ENCODE measurements around the gene ZNF343. TPM values are rescaled to one million over a fixed set of nuclear protein-coding genes. Genes with fewer than 3 reads are reported as not detected.
A peak's percentile ranks its signal among the peaks of the same experiment; 100 is the strongest.
"Not testable (repeated sequence)": the region's sequence is repeated elsewhere in the genome, so short reads cannot be mapped to it uniquely, and the experiment has no call there.

Gene ZNF343
- total RNA-seq, 1 donor from 2014 or later = 8.6 TPM

DNA sequence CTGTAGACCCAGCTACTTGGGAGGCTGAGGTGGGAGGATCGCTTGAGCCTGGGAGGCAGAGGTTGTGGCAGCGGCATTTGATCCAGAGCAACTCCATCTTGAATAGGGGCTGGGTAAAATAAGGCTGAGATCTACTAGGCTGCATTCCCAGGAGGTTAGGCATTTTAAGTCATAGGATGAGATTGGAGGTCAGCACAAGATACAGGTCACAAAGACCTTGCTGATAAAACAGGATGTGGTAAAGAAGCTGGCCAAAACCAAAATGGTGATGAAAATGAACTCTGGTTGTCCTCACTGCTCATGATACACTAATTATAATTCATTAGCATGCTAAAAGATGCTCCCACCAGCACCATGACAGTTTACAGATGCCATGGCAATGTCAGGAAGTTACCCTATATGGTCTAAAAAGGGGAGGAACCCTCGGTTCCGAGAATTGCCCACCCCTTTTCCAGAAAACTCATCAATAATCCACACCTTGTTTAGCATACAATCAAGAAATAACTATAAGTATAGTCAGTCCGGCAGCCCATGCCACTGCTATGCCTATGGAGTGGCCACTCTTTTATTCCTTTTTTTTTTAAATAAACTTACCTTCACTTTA lies 14.2 kb upstream of the ZNF343 start:
- not testable (repeated sequence) for FAIRE-seq; DNase-seq (ENCODE audit: low spot score in 2 of 2)

DNA sequence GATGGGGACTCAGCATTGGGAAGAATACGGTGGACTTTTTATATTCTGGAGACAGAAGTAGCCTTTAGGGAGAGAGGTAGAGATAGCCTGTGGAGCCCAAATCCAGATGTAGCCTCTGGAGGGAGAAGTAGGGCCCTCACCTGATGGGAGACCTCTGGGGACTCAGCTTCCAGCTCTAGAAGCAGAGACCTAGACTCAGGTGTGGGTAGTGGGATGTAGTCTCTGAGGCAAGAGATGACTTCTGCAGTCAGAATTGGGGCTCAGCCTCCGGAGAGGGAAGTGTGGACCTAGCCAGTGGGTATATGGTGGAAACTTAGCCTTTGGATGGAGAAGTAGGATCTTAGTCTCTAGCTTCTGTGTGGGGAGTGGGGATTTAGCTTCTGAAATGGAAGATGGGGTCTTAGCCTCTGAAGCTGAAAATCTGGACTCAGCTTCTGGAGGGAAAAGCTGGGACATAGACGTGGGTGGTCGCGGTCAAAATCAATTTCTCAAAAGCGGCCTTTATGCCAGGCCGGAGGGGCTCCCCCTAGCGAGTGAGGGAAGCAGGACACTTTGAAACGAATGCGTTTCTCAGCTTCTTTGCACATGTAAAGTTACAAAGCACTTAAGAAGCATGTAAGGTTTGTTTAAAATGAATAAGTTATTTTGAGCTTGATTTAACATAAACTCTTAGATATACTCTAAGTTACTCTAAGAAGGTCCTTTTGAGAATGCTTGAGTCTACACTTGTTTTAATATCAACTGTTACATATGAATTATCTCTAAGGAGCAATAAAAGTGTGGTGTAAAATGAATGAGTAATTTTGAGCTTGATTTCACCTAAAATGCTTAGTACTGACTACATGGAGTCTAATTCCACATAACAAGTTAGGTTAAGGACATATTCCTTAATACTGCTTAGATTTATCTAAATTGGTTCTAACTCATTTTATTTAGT lies 12.9 kb upstream of the ZNF343 start:
- FAIRE-seq = no peak
- DNase-seq (ENCODE audit: low spot score in 2 of 2) = peak in 1 of 2 donors; percentile 34

DNA sequence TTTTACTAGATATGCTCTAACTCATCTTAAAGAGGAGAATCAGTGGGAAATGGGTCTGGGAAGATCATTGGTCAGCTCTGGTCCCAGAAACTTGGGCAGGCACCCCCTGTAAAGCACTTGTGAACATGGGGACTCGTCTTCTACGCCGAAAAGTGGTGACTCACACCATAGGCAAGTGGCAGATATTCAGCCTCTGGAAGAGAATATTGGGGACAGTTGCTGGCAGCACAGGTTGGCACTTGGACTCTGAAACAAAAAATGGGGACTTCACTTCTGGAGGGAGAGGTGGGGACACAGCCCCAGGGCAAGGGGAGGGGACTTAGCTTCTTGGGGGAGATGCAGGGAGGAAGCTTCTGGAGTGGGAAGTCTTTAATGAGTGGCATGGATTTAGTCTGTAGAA lies 11.9 kb upstream of the ZNF343 start:
- DNase-seq (ENCODE audit: low spot score in 2 of 2) (no peak), FAIRE-seq (no peak)

DNA sequence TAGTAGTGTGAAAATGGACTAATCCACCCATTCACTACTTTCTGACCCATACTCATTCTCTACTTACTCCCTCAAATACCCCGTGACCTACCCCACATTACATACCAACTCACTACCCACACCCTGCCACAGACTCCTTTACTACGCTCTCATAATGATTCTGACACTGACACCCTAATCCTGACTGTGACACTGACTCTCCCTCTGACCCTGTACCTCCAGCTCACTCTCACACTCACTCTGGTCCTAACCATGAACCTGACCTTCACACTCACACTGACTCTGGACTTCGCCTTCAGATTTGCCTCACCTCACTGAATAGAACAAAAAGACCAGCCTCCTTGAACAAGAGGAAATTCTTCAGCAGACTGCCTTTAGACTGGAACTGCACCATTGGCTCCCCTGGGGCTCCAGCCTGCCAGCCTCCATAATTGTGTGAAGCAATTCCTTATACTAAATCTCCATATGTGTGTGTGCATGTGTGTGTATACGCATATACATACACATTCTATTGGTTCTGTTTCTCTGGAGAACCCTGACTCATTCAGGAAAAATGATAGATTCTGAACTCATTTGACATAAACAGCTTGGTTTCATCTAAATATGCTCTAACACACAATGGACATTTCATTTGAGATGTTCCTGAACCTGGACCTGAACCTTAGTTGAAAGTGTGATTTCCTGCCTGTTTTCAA lies 10.5 kb upstream of the ZNF343 start:
- FAIRE-seq (no peak), DNase-seq (ENCODE audit: low spot score in 2 of 2) (no peak)

DNA sequence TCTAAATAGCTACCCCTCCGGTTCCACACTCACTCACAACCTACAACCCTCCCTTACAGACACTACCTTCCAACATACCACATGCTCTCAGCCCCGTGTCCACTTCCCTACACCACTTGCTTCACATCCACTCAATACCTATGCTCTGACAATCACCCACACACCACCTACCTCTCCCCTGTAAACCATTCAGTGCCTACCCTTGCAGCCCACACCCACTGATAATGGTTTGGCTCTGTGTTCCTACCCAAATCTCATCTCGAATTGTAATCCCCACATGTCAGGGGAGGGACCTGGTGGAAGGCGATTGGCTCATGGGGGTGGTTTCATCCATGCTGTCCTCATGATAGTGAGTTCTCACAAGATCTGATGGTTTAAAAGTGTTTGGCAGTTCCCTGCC lies 9.8 kb upstream of the ZNF343 start:
- DNase-seq (ENCODE audit: low spot score in 2 of 2) = no peak
- no peak for FAIRE-seq

DNA sequence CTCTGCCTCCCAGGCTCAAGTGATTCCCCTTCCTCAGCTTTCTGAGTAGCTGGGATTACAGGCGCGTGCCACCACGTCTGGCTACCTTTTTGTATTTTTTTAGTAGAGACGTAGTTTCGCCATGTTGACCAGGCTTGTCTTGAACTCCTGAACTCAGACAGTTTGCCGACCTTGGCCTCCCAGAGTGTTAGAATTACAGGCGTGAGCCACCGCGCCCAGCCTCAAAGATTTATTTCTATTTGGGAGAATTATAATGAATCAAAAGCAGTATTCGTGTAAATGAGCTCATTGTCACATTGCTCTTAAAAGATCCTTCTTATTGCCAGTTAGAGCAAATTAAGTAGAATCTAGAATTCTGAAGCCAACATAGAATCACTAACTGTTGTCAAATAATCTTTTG lies 9.4 kb upstream of the ZNF343 start:
- FAIRE-seq = no peak
- no peak for DNase-seq (ENCODE audit: low spot score in 2 of 2)

DNA sequence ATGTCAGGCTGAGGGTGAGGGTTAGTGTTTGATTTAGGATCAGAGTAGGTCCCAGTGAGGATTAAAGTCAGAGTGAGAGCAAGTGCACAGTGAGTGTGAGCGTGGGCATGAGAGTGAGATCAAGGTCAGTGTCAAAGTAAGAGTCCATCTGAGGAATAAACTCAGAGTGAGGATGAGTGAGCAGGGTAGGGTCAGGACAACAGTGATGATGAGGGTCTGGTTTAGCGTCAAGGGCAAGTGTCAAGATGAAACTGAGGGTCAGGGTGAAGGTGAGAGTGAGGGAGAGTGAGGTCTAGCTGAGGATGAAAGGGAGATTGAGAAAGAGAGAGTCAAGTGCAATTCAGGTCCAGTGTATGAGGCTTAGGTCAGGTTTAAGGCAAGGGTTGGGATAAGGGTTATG lies 7.7 kb upstream of the ZNF343 start:
- FAIRE-seq (no peak), DNase-seq (ENCODE audit: low spot score in 2 of 2) (no peak)

DNA sequence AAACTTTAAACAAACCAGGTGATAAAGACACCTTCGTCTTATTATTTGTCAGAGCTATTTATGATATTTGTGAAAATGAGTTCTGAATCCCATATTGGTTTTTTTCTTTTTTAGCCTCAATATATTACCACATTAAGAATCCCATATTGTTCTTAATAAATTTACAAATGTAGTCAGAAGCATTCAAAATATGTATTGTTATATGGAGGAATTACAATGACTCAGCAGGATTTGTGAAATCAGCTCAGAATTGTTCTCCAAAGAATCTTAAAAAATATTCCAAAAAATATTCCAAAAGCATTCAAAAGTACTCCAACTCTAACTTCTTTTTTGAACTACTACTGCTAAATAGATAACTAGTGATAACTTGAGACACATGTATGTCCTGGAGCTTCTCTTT lies 6.5 kb upstream of the ZNF343 start:
- DNase-seq (ENCODE audit: low spot score in 2 of 2) (no peak), FAIRE-seq (no peak)

DNA sequence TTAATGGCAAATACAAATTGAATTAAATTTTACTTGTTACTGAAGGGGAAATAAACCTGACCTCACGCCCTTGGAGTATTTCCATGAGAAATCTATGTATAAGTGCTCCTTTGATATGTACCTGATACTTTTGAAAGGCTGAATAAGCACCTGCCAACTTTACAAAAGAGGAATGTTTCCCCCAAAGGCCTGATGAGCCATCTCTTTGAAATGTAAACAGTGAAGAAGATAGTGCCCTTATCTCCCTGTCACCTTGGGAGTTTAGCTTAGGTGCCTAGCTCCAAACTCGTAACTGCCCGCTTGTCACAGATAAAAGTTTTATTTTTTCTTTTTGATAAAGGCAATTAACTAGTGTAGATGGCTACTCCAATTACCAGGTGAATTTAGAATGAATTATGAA lies 1.1 kb upstream of the ZNF343 start:
- FAIRE-seq (no peak), DNase-seq (ENCODE audit: low spot score in 2 of 2) (no peak)

DNA sequence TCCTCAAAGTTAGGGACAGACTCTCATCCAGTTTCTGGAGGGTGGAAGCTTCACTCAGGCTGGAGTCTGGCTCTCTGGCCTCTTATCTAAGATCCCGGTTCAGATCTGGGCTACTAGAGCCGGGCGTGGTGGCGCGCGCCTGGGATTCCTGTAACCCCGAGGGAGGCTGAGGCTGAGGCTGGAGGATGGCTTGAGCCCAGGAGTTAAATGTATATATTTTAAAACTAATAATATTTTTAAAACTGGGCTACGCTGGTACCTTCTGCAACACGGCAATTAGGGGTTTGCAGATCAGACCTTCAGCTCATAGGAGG lies 710 bp upstream of the ZNF343 start:
- FAIRE-seq (no peak), DNase-seq (ENCODE audit: low spot score in 2 of 2) (no peak)

DNA sequence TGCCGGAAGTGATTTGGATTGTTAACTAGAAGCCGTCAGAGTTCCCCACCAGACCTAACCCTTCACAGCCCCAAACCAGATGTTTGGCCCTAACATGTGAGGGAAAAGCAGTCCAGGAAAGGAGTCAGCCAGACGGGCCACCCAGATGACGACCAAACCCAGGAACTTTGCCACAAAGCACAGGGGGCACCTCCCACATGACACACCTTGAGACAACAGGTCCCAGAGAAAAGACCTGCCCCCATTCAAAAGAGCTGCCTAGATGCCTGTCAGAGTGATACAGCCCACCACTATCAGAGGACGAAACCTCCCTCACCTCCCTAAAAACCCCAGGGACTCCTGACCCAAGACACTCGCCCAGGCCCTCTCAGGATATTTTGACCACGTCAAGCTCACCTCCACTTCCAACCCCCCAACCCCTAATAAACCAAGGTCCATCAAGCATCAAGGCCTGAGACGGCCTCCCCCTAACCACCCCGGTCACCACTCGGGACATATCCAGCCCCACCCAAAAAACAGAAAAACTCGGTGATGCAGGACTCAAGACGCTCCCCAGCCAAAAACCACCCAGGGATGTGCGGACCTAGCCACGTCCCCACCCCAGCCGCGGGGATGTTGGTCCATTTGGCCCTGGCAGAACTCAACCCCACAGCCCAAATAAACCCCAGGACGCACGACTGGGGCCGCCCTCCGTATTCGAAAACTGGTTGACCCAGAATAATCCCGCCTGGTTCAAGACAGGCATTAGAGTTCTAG lies 662 bp downstream of the ZNF343 start:
- DNase-seq (ENCODE audit: low spot score in 2 of 2) = peak in 1 of 2 donors; percentile 32

DNA sequence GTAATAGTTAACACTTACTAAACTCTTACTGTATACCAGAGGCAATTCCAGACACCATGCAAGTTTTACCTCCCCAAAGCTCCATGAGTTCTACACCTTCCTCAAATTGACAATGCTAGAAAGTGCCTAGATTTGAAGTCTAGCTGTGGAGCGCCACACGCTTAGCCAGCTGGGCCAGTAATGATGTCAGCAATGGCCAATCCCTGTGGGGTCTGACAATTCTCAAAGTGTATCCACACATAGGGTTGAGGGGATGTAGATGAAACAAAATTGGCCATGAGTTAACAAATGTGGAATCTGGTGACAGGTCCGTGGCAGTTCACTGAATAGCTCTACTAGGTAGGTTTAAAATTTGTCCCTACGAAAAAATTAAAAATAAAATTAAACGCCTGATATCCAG lies 1.3 kb downstream of the ZNF343 start:
- FAIRE-seq (no peak), DNase-seq (ENCODE audit: low spot score in 2 of 2) (no peak)

More for the DNA sequence above, 662 bp downstream of the ZNF343 start:
- FAIRE-seq = no peak

DNA sequence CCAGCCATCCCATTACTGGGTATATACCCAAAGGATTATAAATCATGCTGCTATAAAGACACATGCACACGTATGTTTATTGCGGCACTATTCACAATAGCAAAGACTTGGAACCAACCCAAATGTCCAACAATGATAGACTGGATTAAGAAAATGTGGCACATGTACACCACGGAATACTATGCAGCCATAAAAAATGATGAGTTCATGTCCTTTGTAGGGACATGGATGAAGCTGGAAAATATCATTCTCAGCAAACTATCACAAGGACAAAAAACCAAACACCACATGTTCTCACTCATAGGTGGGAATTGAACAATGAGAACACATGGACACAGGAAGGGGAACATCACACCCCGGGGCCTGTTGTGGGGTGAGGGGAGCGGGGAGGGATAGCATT lies 2.3 kb downstream of the ZNF343 start:
- not testable (repeated sequence) for DNase-seq (ENCODE audit: low spot score in 2 of 2); FAIRE-seq

DNA sequence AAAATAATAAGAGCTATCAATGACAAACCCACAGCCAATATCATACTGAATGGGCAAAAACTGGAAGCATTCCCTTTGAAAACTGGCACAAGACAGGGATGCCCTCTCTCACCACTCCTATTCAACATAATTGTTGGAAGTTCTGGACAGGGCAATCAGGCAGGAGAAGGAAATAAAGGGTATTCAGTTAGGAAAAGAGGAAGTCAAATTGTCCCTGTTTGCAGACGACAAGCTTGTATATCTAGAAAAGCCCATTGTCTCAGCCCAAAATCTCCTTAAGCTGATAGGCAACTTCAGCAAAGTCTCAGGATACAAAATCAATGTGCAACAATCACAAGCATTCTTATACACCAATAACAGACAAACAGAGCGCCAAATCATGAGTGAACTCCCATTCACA lies 3.9 kb downstream of the ZNF343 start:
- not testable (repeated sequence) for DNase-seq (ENCODE audit: low spot score in 2 of 2); FAIRE-seq

DNA sequence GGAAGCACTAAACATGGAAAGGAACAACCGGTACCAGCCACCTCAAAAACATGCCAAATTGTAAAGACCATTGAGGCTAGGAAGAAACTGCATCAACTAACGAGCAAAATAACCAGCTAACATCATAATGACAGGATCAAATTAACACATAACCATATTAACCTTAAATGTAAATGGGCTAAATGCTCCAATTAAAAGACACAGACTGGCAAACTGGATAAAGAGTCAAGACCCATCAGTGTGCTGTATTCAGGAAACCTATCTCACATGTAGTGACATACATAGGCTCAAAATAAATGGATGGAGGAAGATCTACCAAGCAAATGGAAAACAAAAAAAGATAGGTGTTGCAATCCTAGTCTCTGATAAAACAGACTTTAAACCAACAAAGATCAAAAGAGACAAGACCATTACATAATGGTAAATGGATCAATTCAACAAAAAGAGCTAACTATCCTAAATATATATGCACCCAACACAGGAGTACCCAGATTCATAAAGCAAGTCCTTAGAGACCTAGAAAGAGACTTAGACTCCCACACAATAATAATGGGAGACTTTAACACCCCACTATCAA lies 5.8 kb downstream of the ZNF343 start:
- not testable (repeated sequence) for FAIRE-seq; DNase-seq (ENCODE audit: low spot score in 2 of 2)

DNA sequence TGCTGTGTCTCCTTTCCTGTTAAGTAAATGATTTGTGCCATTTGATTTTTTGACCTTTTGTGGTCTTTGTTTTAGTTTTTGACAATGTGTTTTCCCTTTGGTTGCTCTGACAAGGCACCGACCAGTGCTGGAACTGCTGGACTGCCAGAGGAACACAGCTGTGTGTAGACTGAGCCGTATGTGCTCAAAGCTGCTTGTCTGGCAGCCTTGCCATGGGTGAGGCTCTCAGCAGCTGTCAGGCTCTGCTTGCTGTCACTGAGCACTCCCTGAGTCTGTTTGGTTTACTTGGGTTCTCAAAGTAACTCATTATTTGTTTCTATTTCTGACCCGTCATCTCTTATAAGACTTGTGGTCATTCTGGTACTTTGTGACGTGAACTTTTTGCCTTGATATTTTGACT lies 23.1 kb downstream of the ZNF343 start:
- FAIRE-seq (no peak), DNase-seq (ENCODE audit: low spot score in 2 of 2) (no peak)

DNA sequence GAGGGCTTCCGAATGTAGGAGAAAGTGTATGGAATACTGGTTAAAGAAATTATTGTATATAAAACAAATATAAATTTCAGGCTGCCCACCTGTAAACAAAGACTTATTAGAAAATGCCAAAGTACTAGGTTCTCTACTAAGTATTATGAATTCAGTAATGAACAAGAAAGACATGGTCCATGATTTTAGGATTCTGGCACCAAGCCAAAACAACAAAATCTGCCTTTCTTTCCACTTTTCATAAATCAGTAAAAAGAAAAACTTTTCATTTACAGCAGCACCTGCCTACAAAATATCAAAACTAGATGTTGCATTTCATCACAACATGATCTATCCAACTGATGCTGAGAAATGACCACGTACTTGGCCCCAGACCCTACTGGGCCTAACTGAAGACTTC lies 23.6 kb downstream of the ZNF343 start:
- DNase-seq (ENCODE audit: low spot score in 2 of 2) = no peak
- no peak for FAIRE-seq

DNA sequence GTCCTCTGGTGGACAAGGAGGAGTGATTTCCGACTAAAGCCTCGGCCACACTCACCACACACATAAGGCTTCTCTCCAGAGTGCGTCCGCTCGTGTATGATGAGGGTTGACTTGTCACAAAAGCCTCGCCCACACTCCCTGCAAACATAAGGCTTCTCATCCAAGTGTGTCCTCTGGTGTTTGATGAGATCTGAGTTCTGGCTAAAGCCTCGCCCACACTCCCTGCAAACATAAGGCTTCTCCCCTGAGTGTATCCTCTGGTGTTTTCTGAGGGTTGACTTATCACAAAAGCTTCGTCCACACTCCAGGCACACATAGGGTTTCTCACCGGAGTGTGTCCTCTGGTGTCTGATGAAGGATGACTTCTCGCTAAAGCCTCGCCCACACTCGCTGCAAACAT lies 25.2 kb downstream of the ZNF343 start:
- FAIRE-seq (no peak), DNase-seq (ENCODE audit: low spot score in 2 of 2) (no peak)

DNA sequence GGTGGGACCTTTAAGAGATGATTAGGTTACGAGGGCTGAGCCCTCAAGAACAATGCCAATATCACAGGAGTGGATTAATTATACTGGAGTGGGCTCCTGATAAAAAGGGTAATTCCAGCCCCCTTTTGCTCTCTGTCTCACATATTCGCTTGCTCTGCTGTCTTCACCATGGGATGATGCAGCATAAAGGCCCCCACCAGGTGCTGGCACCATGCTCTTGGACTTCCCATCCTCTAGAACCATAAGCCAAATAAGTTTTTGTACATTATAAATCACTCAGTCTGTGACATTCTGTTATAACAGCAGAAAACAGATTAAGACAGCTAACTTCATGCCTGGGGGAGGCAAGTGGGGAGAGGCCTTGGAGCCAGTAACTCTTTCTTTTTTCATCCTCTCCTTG lies 28.3 kb downstream of the ZNF343 start:
- DNase-seq (ENCODE audit: low spot score in 2 of 2) (no peak), FAIRE-seq (no peak)
